NCI-H345 (cell line): Measurements from ENCODE around the gene TSC1.
"Not testable (repeated sequence)": the region's sequence is repeated elsewhere in the genome, so short reads cannot be mapped to it uniquely, and the experiment has no call there.

Experiments used
- DNase-seq: peaks from one replicate; lab custom pipeline; 2025; lab: John Stamatoyannopoulos, UW

Gene TSC1

GRCh38 chr9:132976571-132976970 lies 32.2 kb upstream of the TSC1 start:
- no peak for DNase-seq

- no peak for DNase-seq
Measured at GRCh38 chr9:132975961-132976360, 31.5 kb upstream of the TSC1 start.

- no peak for DNase-seq
Measured at GRCh38 chr9:132973713-132974112, 29.3 kb upstream of the TSC1 start.

- no peak for DNase-seq
Measured at GRCh38 chr9:132973166-132973565, 28.8 kb upstream of the TSC1 start.

GRCh38 chr9:132970324-132971062 lies 26.1 kb upstream of the TSC1 start:
- DNase-seq = no peak

- no peak for DNase-seq
Measured at GRCh38 chr9:132969783-132970182, 25.4 kb upstream of the TSC1 start.

- DNase-seq = not testable (repeated sequence)
Measured at GRCh38 chr9:132967908-132968307, 23.5 kb upstream of the TSC1 start.

- DNase-seq = no peak
Measured at GRCh38 chr9:132965478-132965877, 21.1 kb upstream of the TSC1 start.

GRCh38 chr9:132961002-132961401 lies 16.6 kb upstream of the TSC1 start:
- no peak for DNase-seq

- DNase-seq = no peak
Measured at GRCh38 chr9:132957805-132958204, 13.4 kb upstream of the TSC1 start.

- no peak for DNase-seq
Measured at GRCh38 chr9:132955768-132956167, 11.4 kb upstream of the TSC1 start.

- DNase-seq = no peak
Measured at GRCh38 chr9:132955123-132955522, 10.7 kb upstream of the TSC1 start.

GRCh38 chr9:132949709-132950108 lies 5.3 kb upstream of the TSC1 start:
- no peak for DNase-seq

- DNase-seq = no peak
Measured at GRCh38 chr9:132948482-132949050, 4.2 kb upstream of the TSC1 start.

GRCh38 chr9:132947756-132948155 lies 3.3 kb upstream of the TSC1 start:
- no peak for DNase-seq

GRCh38 chr9:132946631-132947295 lies 2.3 kb upstream of the TSC1 start:
- no peak for DNase-seq

GRCh38 chr9:132946211-132946610 lies 1.8 kb upstream of the TSC1 start:
- no peak for DNase-seq

GRCh38 chr9:132945186-132946130 lies 1.0 kb upstream of the TSC1 start:
- DNase-seq = no peak

- DNase-seq = peak; percentile 14
Measured at GRCh38 chr9:132943651-132944293, 644 bp downstream of the TSC1 start.

- DNase-seq = no peak
Measured at GRCh38 chr9:132942541-132943182, 1.8 kb downstream of the TSC1 start.

- DNase-seq = no peak
Measured at GRCh38 chr9:132939169-132939568, 5.2 kb downstream of the TSC1 start.
